Activated B cell treated with CpG ODN at 0.5 μM for 24 hours (primary cell): ENCODE data around the gene SYTL1. TPM values are rescaled to one million over a fixed set of nuclear protein-coding genes. Genes with fewer than 3 reads are reported as not detected.
A peak's percentile ranks its signal among the peaks of the same experiment; 100 is the strongest.

Experiments
- ATAC-seq: fragments of 200-7000 bp; cut with Tn5 transposase; one replicate; pipeline ENCODE4 v1.10.0; 2021; ENCODE audit warnings: low read depth, mild to moderate bottlenecking, moderate library complexity
- CTCF ChIA-PET: fragments of 350-600 bp; sonication (Branson Sonifier 250); formaldehyde crosslinking; loops from one replicate; lab custom pipeline; 2021; ENCODE audit warnings: antibody characterized with exemption; lab: Charles Lee
- POLR2A ChIA-PET: fragments of 350-600 bp; sonication (Branson Sonifier 250); formaldehyde crosslinking; loops from one replicate; lab custom pipeline; 2021; ENCODE audit warnings: antibody characterized with exemption; lab: Charles Lee
- DNase-seq: peaks from one replicate; pipeline ENCODE4 v3.0.0; 2022
- H3K27ac Mint-ChIP-seq: one replicate; pipeline ENCODE4 v1.8.0; 2020; ENCODE audit warnings: mixed read lengths
- H3K27me3 Mint-ChIP-seq: one replicate; pipeline ENCODE4 v1.8.0; 2021; ENCODE audit warnings: mixed read lengths
- H3K36me3 Mint-ChIP-seq: one replicate; pipeline ENCODE4 v1.8.0; 2021; ENCODE audit warnings: low read depth, mixed read lengths
- H3K4me1 Mint-ChIP-seq: one replicate; pipeline ENCODE4 v1.8.0; 2021; ENCODE audit warnings: mixed read lengths
- H3K4me3 Mint-ChIP-seq: one replicate; pipeline ENCODE4 v1.8.0; 2020; ENCODE audit warnings: mild to moderate bottlenecking, mixed read lengths
- H3K9me3 Mint-ChIP-seq: one replicate; pipeline ENCODE4 v1.8.0; 2020; ENCODE audit warnings: mixed read lengths
- CTCF ChIP-seq: fragments of 200-600 bp; IDR thresholded peaks from one replicate; pipeline ENCODE4 v1.8.0; 2022; ENCODE audit warnings: antibody characterized with exemption, mild to moderate bottlenecking
- intact Hi-C: fragments of 100-400 bp; cut with micrococcal nuclease; formaldehyde crosslinking; loops from one replicate; pipeline ENCODE4 v1.15.1; 2024
- total RNA-seq: library from RNA; stranded (reverse); gene quantifications from 2 replicates; pipeline ENCODE4 v1.2.3, GENCODE V29; 2022

Gene SYTL1
- total RNA-seq, 1 donor from 2014 or later = 76.0 TPM

- Mint-ChIP-seq H3K4me1 (peaks cover 30% of the 10 kb centered on the region), H3K4me3 (no peak overlapping the region), H3K27me3 (no peaks in the 10 kb centered on the region), H3K36me3 (no peaks in the 10 kb centered on the region), H3K9me3 (no peaks in the 10 kb centered on the region), H3K27ac (peak overlapping the region; percentile 13)
- CTCF ChIA-PET = interaction anchor here (1.4 to 7.8 kb wide), 5 partner anchors 18 to 264 kb away, joined by 4 to 208 read pairs (median 6); no protein-coding TSS in a partner anchor
- TF ChIP-seq CTCF = no peak
- ATAC-seq (no peak), DNase-seq (no peak)
- POLR2A ChIA-PET = interaction anchor here (0.7 to 1.1 kb wide), 4 partner anchors 18 to 373 kb away, joined by 3 to 4 read pairs (median 4); partner anchors contain the start of gene AHDC1
- intact Hi-C loops = no loop called here
Observed at GRCh38 chr1:27398405-27399149, 56.8 kb downstream of the SYTL1 start.

GRCh38 chr1:27399251-27400025 lies 57.6 kb downstream of the SYTL1 start:
- H3K36me3 Mint-ChIP-seq = no peaks in the 10 kb centered on the region
- no peak for ATAC-seq
- no peaks in the 10 kb centered on the region for H3K27me3 Mint-ChIP-seq
- intact Hi-C loops = loop anchor here (5.0 kb wide), 1 partner anchor 328 kb away; the partner anchor contains the start of gene FAM76A
- H3K4me1 Mint-ChIP-seq = peaks cover 39% of the 10 kb centered on the region
- TF ChIP-seq CTCF = no peak
- peak overlapping the region; percentile 41 for H3K27ac Mint-ChIP-seq
- H3K4me3 Mint-ChIP-seq = no peak overlapping the region
- ChIA-PET CTCF (interaction anchor here (1.4 to 7.8 kb wide), 3 partner anchors 17 to 208 kb away, joined by 4 to 208 read pairs (median 5); no protein-coding TSS in a partner anchor), POLR2A (interaction anchor here (0.7 to 0.9 kb wide), 3 partner anchors 17 to 205 kb away, joined by 3 to 4 read pairs (median 3); partner anchors contain the start of gene AHDC1)
- H3K9me3 Mint-ChIP-seq = no peaks in the 10 kb centered on the region
- DNase-seq = no peak

- DNase-seq (no peak), ATAC-seq (no peak)
- H3K27me3 Mint-ChIP-seq = no peaks in the 10 kb centered on the region
- CTCF ChIA-PET = interaction anchor here (1.5 to 7.8 kb wide), 6 partner anchors 103 to 269 kb away, joined by 5 to 208 read pairs (median 10); partner anchors contain the start of gene AHDC1
- no peak for TF ChIP-seq CTCF
- peaks cover 39% of the 10 kb centered on the region for H3K4me1 Mint-ChIP-seq
- intact Hi-C loops = loop anchor here (5.0 kb wide), 1 partner anchor 327 kb away; the partner anchor contains the start of gene FAM76A
- no peak overlapping the region for H3K4me3 Mint-ChIP-seq
- POLR2A ChIA-PET = interaction anchor here (0.9 to 1.2 kb wide), 3 partner anchors 77 to 262 kb away, joined by 4 to 5 read pairs (median 5); partner anchors contain the start of gene AHDC1
- H3K36me3 Mint-ChIP-seq = no peaks in the 10 kb centered on the region
- H3K9me3 Mint-ChIP-seq = no peaks in the 10 kb centered on the region
- no peak overlapping the region for H3K27ac Mint-ChIP-seq
Observed at GRCh38 chr1:27400082-27400962, 58.5 kb downstream of the SYTL1 start.

GRCh38 chr1:27400963-27401341 lies 59.1 kb downstream of the SYTL1 start:
- Mint-ChIP-seq H3K4me1 (peaks cover 39% of the 10 kb centered on the region), H3K36me3 (peaks cover under 1% of the 10 kb centered on the region), H3K4me3 (no peak overlapping the region), H3K9me3 (no peaks in the 10 kb centered on the region), H3K27ac (no peak overlapping the region), H3K27me3 (no peaks in the 10 kb centered on the region)
- no peak for ATAC-seq
- intact Hi-C loops = loop anchor here (5.0 kb wide), 1 partner anchor 326 kb away; the partner anchor contains the start of gene FAM76A
- CTCF ChIA-PET = interaction anchor here (0.9 to 4.3 kb wide), 8 partner anchors 16 to 269 kb away, joined by 3 to 47 read pairs (median 10); partner anchors contain the start of gene AHDC1
- POLR2A ChIA-PET = interaction anchor here (1.2 to 1.4 kb wide), 3 partner anchors 35 to 262 kb away, joined by 3 to 5 read pairs (median 5); partner anchors contain the start of gene AHDC1
- no peak for DNase-seq
- no peak for TF ChIP-seq CTCF
